OCI-LY7 (cell line): ENCODE results near the gene DNAJB11. TPM values are rescaled to one million over a fixed set of nuclear protein-coding genes. Genes with fewer than 3 reads are reported as not detected.

Experiments used
- BruUV-seq: library from RNA; stranded (reverse); fragments of 400-500 nt; replicated peaks from 2 replicates; lab custom pipeline; 2021; lab: Mats Ljungman, UMichigan
- CTCF ChIA-PET: fragments of 300-600 bp; sonication (Branson Sonifier 250); formaldehyde crosslinking; loops from one replicate; lab custom pipeline; 2022; ENCODE audit warnings: antibody characterized with exemption; ENCODE audit not compliant: unreplicated experiment; lab: Charles Lee
- POLR2A ChIA-PET: fragments of 300-600 bp; sonication (Branson Sonifier 250); formaldehyde crosslinking; loops from one replicate; lab custom pipeline; 2022; ENCODE audit warnings: antibody characterized with exemption; lab: Charles Lee
- DNase-seq: peaks from one replicate; pipeline ENCODE4 v3.0.0-alpha.2; 2015; ENCODE audit warnings: low spot score
- H2AFZ ChIP-seq: fragments of 200-600 bp; sonication (generic), shearing (Covaris generic); 2 replicates; pipeline ENCODE4 v1.6.1; 2014; ENCODE audit warnings: mild to moderate bottlenecking, antibody characterized with exemption, low read length, moderate library complexity
- H3K27ac ChIP-seq: fragments of 200-600 bp; sonication (generic); 2 replicates; pipeline ENCODE4 v1.5.1; 2014; ENCODE audit warnings: mixed run types, low read depth, mild to moderate bottlenecking, moderate library complexity, low read length, inconsistent platforms; ENCODE audit not compliant: poor library complexity, severe bottlenecking
- H3K36me3 ChIP-seq: fragments of 200-600 bp; sonication (generic); 2 replicates; pipeline ENCODE4 v1.6.1; 2014; ENCODE audit warnings: mild to moderate bottlenecking, antibody characterized with exemption, low read length, moderate library complexity, mixed read lengths; ENCODE audit not compliant: insufficient read depth
- H3K4me1 ChIP-seq: fragments of 200-600 bp; sonication (generic); 2 replicates; pipeline ENCODE4 v1.5.1; 2014; ENCODE audit warnings: mild to moderate bottlenecking, low read length; ENCODE audit not compliant: insufficient read depth, poor library complexity, severe bottlenecking
- H3K4me2 ChIP-seq: fragments of 200-600 bp; sonication (generic); 2 replicates; pipeline ENCODE4 v1.6.1; 2014; ENCODE audit warnings: mild to moderate bottlenecking, low read length
- H3K4me3 ChIP-seq: fragments of 200-600 bp; sonication (generic); 2 replicates; pipeline ENCODE4 v1.5.1; 2014; ENCODE audit warnings: mild to moderate bottlenecking, low read depth, low read length; ENCODE audit not compliant: poor library complexity, severe bottlenecking
- H3K79me2 ChIP-seq: fragments of 200-600 bp; sonication (generic); 2 replicates; pipeline ENCODE4 v1.6.1; 2016; ENCODE audit warnings: low read depth, mild to moderate bottlenecking, low read length, moderate library complexity, mixed read lengths; ENCODE audit not compliant: insufficient read depth
- H3K9me2 ChIP-seq: fragments of 200-600 bp; sonication (generic); 2 replicates; pipeline ENCODE4 v1.6.1; 2016; ENCODE audit warnings: mild to moderate bottlenecking, low read length, mixed read lengths; ENCODE audit not compliant: insufficient read depth
- H3K9me3 ChIP-seq: fragments of 200-600 bp; sonication (generic); 2 replicates; pipeline ENCODE4 v1.6.1; 2014; ENCODE audit warnings: mild to moderate bottlenecking, mixed run types, low read length, mixed read lengths
- H4K20me1 ChIP-seq: fragments of 200-600 bp; sonication (generic); 2 replicates; pipeline ENCODE4 v1.6.1; 2014; ENCODE audit warnings: mild to moderate bottlenecking, antibody characterized with exemption, low read length, moderate library complexity, mixed read lengths; ENCODE audit not compliant: insufficient read depth
- CTCF ChIP-seq: fragments of 200-600 bp; sonication (generic); conservative IDR thresholded peaks from 2 replicates; pipeline ENCODE4 v1.5.1; 2014; ENCODE audit warnings: mild to moderate bottlenecking, antibody characterized with exemption, low read length, moderate library complexity, mixed read lengths
- EZH2phosphoT487 ChIP-seq: fragments of 200-600 bp; sonication (generic); IDR thresholded peaks from 2 replicates; pipeline ENCODE4 v1.6.1; 2018; ENCODE audit warnings: low read depth, borderline replicate concordance, mild to moderate bottlenecking, mixed run types, antibody characterized with exemption, low read length, moderate library complexity, mixed read lengths
- intact Hi-C: fragments of 100-400 bp; cut with micrococcal nuclease; formaldehyde crosslinking; loops from one replicate; pipeline ENCODE4 v1.10.0; 2022; ENCODE audit not compliant: unreplicated experiment
- total RNA-seq, 2 experiments: library from RNA; depleted of rRNA in 1 of 2; stranded (reverse); fragments of >200 nt in 1 of 2; shearing (Covaris generic) in 1 of 2; gene quantifications; 2 replicates each; pipeline ENCODE4 v1.2.3, GENCODE V29; 2014 to 2022

The DNAJB11 gene
- total RNA-seq, 2 experiments from 2014 or later, result 61.1 to 73.0 TPM

- Histone ChIP-seq H3K27ac (no peak overlapping the region), H3K9me3 (no peaks in the 10 kb centered on the region), H3K4me1 (no peaks in the 10 kb centered on the region), H3K36me3 (no peaks in the 10 kb centered on the region), H3K4me3 (no peak overlapping the region), H3K79me2 (no peaks in the 10 kb centered on the region), H3K4me2 (no peak overlapping the region), H3K9me2 (no peaks in the 10 kb centered on the region), H2AFZ (no peak overlapping the region), H4K20me1 (no peaks in the 10 kb centered on the region)
- ChIA-PET POLR2A (interaction anchor here (0.7 kb wide), 1 partner anchor 9 kb away, joined by 3 read pairs; no protein-coding TSS in a partner anchor), CTCF (no interaction called here)
- no TSS peak for BruUV-seq
- TF ChIP-seq CTCF (no peak), EZH2phosphoT487 (no peak)
- intact Hi-C loops, result no loop called here
- no peak for DNase-seq
Observed at GRCh38 chr3:186605078-186605477, 34.6 kb downstream of the DNAJB11 start.

GRCh38 chr3:186605561-186606545, 35.3 kb downstream of the DNAJB11 start:
- ChIA-PET POLR2A (interaction anchor here (0.7 kb wide), 1 partner anchor 10 kb away, joined by 3 read pairs; no protein-coding TSS in a partner anchor), CTCF (no interaction called here)
- H3K79me2 ChIP-seq, result no peaks in the 10 kb centered on the region
- H4K20me1 ChIP-seq, result no peaks in the 10 kb centered on the region
- H3K9me3 ChIP-seq, result no peaks in the 10 kb centered on the region
- no peaks in the 10 kb centered on the region for H3K36me3 ChIP-seq
- TF ChIP-seq CTCF (no peak), EZH2phosphoT487 (no peak)
- H2AFZ ChIP-seq, result no peak overlapping the region
- H3K4me1 ChIP-seq, result no peaks in the 10 kb centered on the region
- no peak overlapping the region for H3K4me2 ChIP-seq
- no TSS peak for BruUV-seq
- intact Hi-C loops, result no loop called here
- H3K4me3 ChIP-seq, result no peak overlapping the region
- no peak for DNase-seq
- no peak overlapping the region for H3K27ac ChIP-seq
- H3K9me2 ChIP-seq, result no peaks in the 10 kb centered on the region
